GM21447 (cell line): ENCODE measurements around the gene PDCD1.
"Not testable (repeated sequence)": the region's sequence is repeated elsewhere in the genome, so short reads cannot be mapped to it uniquely, and the experiment has no call there.

ENCODE experiments used
- ATAC-seq: cut with Tn5 transposase; IDR thresholded peaks from one replicate; pipeline ENCODE4 v1.9.1; 2021; ENCODE audit not compliant: unreplicated experiment

Gene PDCD1

DNA sequence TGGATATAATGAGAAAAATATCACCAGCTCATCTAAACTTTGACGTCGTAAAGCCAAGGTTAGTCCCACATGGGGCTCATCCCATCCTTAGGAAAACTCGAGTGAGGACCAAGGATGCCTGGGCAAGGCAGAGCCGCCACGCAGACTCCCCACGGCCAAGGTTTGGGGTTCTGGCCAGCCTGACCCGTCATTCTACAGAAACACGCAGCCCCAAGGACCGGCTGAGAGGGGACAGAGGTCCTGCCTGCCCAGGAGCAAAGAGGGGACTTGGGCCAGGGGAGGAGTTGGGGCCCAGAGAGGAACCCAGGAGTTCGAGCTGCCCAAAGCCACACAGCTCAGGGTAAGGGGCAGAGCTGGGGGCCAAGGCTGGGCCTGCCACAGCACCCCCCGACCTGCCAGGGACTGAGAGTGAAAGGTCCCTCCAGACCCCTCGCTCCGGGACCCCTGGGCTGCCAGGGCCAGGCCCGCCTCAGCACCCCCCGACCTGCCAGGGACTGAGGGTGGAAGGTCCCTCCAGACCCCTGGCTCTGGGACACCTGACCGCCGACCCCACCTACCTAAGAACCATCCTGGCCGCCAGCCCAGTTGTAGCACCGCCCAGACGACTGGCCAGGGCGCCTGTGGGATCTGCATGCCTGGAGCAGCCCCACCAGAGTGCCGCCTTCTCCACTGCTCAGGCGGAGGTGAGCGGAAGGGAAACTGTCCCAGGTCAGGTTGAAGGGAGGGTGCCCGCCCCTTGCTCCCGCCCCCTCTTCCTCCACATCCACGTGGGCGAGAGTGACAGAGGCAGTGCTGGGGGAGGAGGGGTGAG lies at the start of gene PDCD1:
Gene PDCD1, minus strand, starts transcription at position 689 of the 811 bp plus-strand sequence. Its CDS starts 56 bp downstream, at position 633.
- ATAC-seq: peak; percentile 33

- not testable (repeated sequence) for ATAC-seq
Observed at GRCh38 chr2:241907831-241908230, 49.1 kb upstream of the PDCD1 start.

- no peak for ATAC-seq
Observed at GRCh38 chr2:241906826-241907570, 48.3 kb upstream of the PDCD1 start.

DNA sequence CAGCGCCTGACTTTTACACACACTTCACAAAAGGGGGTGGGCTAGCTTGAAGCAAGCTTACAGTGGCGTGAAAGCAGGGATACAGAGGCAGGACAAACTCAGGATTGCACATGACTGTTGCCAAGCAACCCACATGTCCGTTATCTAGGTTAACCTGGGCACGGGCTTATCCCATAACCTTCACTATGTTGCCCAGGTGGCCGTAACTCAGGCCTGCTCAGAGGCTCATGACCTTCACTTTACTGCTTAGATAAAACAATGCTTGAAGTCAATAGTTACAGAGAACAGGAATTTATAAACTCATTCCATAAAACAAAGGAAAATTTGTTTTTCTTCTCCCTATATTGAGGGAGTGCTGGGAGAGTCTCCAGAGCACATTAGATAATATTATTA lies 47.7 kb upstream of the PDCD1 start:
- ATAC-seq: not testable (repeated sequence)

- no peak for ATAC-seq
Observed at GRCh38 chr2:241905716-241906377, 47.2 kb upstream of the PDCD1 start.

DNA sequence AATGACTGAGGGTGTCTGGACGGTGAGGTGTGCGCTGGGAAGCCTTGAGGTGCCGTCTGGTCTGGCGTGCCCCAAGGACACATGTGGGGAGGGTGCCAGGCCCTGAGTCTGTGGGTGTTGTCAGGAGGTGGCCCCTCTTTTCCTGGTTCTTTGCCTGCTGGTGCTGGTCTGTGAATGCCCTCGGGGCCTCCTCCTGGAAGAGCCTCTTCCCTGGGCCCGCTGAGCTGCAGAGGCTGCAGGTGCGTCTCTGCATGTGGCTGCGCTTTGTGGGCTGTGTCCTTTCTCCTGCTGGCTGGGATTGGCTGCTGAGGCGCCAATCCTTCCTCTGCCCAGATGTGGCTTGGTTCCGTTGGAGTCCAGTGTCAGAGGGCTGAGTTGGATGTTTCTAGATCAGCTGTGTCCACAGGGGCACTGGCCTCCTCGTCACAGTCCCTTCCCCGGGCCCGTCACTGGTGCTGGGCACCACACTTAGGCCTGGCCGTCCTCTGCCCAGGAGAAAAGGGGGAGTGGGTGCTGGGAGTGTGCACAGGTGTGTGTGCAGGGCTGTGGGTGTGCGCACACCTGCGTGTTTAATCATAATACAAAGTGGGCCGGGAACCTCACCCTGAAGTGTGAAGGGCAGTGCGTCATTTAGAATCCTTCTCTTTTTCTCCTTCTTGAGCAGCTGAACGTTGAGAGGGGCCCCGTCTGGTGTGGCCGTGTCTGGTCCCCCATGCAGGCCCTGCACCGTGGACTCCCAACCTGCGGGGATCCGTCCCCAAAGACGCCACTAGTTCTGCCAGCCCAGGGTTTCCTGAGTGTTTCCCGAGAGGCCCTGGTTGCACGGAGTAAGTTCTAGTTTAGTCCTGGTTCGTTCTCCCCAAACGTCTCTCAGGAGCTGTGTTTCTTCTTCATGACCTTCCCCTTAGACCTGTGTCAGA lies 46.4 kb upstream of the PDCD1 start:
- ATAC-seq: no peak

- ATAC-seq: no peak
Observed at GRCh38 chr2:241904011-241904718, 45.5 kb upstream of the PDCD1 start.

DNA sequence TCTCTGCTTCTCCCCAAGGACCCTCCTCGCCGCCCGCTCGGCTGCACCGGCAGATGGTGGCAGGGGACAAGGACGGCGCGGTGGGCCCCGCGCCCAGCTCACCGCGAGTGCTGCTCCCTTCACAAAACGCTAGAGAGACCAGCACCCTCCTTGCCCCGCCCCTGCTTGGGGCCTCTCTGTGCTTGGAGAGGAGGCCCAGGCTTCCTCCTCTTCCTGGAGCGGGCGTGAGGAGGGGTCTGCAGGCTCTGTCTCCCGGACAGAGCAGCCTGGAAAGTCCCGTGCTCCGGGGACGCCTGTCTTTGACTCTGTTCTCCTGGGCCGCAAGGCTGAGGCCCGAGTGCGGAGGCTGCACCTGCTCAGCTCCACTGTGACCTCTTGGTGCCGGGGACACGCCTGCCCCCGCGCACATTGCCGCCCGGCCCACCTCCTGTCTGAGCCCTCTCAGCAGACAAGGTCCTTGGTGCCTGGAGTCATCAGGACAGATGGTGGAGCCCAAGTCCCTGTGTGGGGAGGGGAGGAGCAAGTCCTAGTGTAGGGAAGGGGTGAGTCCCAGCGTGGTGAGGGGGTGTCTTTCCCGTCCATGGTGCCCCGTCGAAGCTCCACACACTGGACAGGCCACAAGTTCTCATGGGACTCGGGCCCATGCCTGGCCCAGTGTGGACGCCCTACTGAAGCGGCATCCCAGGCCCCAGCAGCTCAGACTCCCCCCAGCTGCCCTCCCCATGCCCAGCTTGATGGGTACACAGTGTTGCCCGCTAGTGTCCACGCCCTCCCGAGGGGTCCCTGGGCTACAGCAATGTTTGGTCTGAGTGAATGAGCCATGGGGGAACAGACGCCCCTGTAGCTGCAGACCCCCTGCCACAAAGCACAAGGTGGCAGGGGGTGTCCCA lies 44.7 kb upstream of the PDCD1 start:
- ATAC-seq: no peak

GRCh38 chr2:241902357-241902991 lies 43.8 kb upstream of the PDCD1 start:
- no peak for ATAC-seq

DNA sequence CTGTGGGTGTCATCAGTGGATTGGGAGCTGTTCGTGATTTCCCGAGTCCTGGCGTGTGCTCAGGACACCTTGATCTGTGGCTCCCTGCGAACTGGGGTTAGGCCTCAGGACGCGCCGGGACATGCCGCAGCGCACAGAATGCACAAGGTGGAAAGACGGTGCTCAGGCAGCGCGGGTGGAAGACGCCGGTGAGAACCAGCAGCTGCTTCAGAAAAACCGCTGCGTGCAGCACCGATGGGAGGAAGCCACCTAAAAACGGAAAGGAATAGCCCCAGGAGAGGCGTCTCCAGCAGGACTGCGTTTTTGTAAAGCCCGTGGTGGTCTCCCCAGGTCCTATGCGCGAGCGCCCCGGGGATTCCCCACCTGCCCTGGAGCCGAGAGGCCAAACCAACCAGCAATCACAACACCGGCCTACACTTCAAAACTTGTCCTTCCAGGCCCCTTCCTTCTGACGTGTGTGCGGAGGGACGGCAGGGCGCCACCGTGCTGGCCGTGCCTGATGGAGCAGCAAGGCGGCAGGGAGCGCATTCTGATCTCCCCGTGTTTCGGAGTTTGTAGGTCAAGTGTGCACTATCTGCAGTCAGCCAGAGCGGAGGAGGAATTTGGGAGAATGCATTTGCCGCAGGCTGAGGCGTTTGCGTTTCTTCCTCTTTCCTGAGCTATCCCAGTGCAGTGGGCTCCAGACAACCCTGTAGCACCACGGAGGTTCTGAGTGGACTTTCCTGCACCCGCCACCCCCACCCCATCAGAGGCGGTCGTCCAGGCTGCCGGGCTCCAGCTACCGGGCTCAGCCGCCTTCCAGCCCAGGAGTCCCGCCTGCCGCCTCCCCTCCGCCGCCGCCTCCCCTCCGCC lies 43.0 kb upstream of the PDCD1 start:
- ATAC-seq: no peak

GRCh38 chr2:241901018-241901380 lies 42.3 kb upstream of the PDCD1 start:
- ATAC-seq: no peak

- no peak for ATAC-seq
Observed at GRCh38 chr2:241900251-241901017, 41.7 kb upstream of the PDCD1 start.

GRCh38 chr2:241898463-241899270 lies 40.0 kb upstream of the PDCD1 start:
- ATAC-seq: no peak

DNA sequence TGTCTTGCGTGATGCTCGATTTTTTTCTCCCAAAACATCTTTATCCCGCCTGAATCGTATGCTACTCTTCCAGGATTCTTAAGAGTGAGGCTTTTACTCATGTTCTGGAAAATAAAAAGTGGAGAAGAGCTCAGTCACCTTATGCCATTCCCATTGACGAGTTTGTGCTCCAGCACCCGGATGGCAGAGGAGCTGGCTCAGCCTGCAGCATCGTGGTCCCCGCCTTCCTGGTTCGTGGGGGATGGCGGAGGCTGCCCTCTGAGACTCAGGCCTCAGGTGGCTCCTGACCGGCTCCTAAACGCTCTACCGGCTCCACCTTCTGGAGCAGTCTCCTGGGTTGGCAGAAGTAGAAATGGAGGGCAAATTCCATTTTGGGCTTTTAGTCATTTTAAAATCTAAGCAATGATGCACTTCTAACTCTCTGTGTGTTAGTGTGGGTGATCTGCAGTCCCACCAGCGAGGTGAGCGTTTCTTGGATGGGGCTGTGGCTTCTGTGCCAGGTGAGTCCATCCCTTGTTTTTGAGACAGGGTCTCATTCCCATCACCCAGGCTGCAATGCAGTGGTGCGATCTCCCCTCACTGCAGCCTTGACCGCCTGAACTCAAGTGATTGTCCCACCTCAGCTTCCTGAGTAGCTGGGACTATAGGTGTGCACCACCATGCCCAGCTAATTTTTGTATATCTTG lies 38.7 kb upstream of the PDCD1 start:
- no peak for ATAC-seq

- ATAC-seq: no peak
Observed at GRCh38 chr2:241896746-241897201, 38.1 kb upstream of the PDCD1 start.
